ENCODE measurements around the gene STRC.
"Not testable (repeated sequence)": the region's sequence is repeated elsewhere in the genome, so short reads cannot be mapped to it uniquely, and the experiment has no call there.

STRC gene

GRCh38 chr15:43602233-43602632, 16.4 kb downstream of the STRC start:
- H3K4me2 ChIP-seq (ENCODE audit: low read depth, low read length, poor library complexity, severe bottlenecking); H3K27me3 ChIP-seq (ENCODE audit: low read length); H3K36me3 ChIP-seq (ENCODE audit: low read length): not testable (repeated sequence)

DNA sequence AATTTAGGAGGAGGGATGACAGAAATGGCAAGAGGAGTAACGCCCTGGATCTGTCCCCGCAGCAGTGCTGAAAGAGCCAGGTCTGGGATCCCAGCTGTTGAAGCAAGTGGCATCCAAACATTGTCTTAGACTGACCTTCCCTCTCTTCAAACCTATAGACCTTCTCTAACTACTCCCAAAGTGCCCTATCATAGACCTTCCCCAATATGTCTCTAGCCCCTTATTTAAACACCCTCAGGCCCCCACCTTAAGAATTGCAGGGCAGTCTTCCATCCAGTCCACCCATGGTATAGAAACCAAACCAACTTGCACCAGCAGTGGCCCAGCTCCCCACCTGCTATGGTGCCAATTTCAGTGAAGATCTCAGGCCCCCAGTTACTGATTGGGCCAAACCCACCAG, 18.4 kb downstream of the STRC start:
- not testable (repeated sequence) for H3K27ac ChIP-seq (ENCODE audit: low read depth, low read length); H3K27me3 ChIP-seq (ENCODE audit: low read length); H3K36me3 ChIP-seq (ENCODE audit: low read length); H3K9ac ChIP-seq (ENCODE audit: low read length); H3K9me2 ChIP-seq (replicated peaks; ENCODE audit: insufficient read depth, low read length); H3K4me3 ChIP-seq (ENCODE audit: insufficient read depth, low read length, poor library complexity, severe bottlenecking); H4K20me1 ChIP-seq (ENCODE audit: low read depth, low read length); H3K79me2 ChIP-seq (ENCODE audit: insufficient read depth, low read length); H3K9me3 ChIP-seq (ENCODE audit: insufficient read depth, low read length); H3F3A ChIP-seq (ENCODE audit: insufficient read depth); H3K4me2 ChIP-seq (ENCODE audit: low read depth, low read length, poor library complexity, severe bottlenecking); H2AFZ ChIP-seq (ENCODE audit: low read depth, low read length, severe bottlenecking)

More at GRCh38 chr15:43602233-43602632, 16.4 kb downstream of the STRC start:
- not testable (repeated sequence) for H3K9ac ChIP-seq (ENCODE audit: low read length); H4K20me1 ChIP-seq (ENCODE audit: low read depth, low read length); H3K27ac ChIP-seq (ENCODE audit: low read depth, low read length); H3K4me3 ChIP-seq (ENCODE audit: insufficient read depth, low read length, poor library complexity, severe bottlenecking); H3F3A ChIP-seq (ENCODE audit: insufficient read depth); H3K9me2 ChIP-seq (replicated peaks; ENCODE audit: insufficient read depth, low read length); H2AFZ ChIP-seq (ENCODE audit: low read depth, low read length, severe bottlenecking); H3K9me3 ChIP-seq (ENCODE audit: insufficient read depth, low read length); H3K79me2 ChIP-seq (ENCODE audit: insufficient read depth, low read length)

- not testable (repeated sequence) for H3K27ac ChIP-seq (ENCODE audit: low read depth, low read length); H3K9me3 ChIP-seq (ENCODE audit: insufficient read depth, low read length); H2AFZ ChIP-seq (ENCODE audit: low read depth, low read length, severe bottlenecking); H3K27me3 ChIP-seq (ENCODE audit: low read length); H3K36me3 ChIP-seq (ENCODE audit: low read length); H3K9ac ChIP-seq (ENCODE audit: low read length); H3F3A ChIP-seq (ENCODE audit: insufficient read depth); H3K4me3 ChIP-seq (ENCODE audit: insufficient read depth, low read length, poor library complexity, severe bottlenecking); H3K4me2 ChIP-seq (ENCODE audit: low read depth, low read length, poor library complexity, severe bottlenecking); H3K79me2 ChIP-seq (ENCODE audit: insufficient read depth, low read length); H3K9me2 ChIP-seq (replicated peaks; ENCODE audit: insufficient read depth, low read length); H4K20me1 ChIP-seq (ENCODE audit: low read depth, low read length)
Observed at GRCh38 chr15:43599131-43599530, 19.5 kb downstream of the STRC start.

- H3K79me2 ChIP-seq (ENCODE audit: insufficient read depth, low read length); H3K9ac ChIP-seq (ENCODE audit: low read length); H3K27me3 ChIP-seq (ENCODE audit: low read length); H3K4me2 ChIP-seq (ENCODE audit: low read depth, low read length, poor library complexity, severe bottlenecking); H3K9me3 ChIP-seq (ENCODE audit: insufficient read depth, low read length); H4K20me1 ChIP-seq (ENCODE audit: low read depth, low read length); H3K4me3 ChIP-seq (ENCODE audit: insufficient read depth, low read length, poor library complexity, severe bottlenecking); H3F3A ChIP-seq (ENCODE audit: insufficient read depth); H3K9me2 ChIP-seq (replicated peaks; ENCODE audit: insufficient read depth, low read length); H3K27ac ChIP-seq (ENCODE audit: low read depth, low read length); H2AFZ ChIP-seq (ENCODE audit: low read depth, low read length, severe bottlenecking); H3K36me3 ChIP-seq (ENCODE audit: low read length): not testable (repeated sequence)
Observed at GRCh38 chr15:43593328-43594190, 25.0 kb downstream of the STRC start, which contains the start of gene CKMT1B. CKMT1B (plus strand) TSS chr15:43594027; CDS start chr15:43594219, 192 bp downstream.

- not testable (repeated sequence) for H3K27me3 ChIP-seq (ENCODE audit: low read length); H3K4me2 ChIP-seq (ENCODE audit: low read depth, low read length, poor library complexity, severe bottlenecking); H3K9me3 ChIP-seq (ENCODE audit: insufficient read depth, low read length); H3K4me3 ChIP-seq (ENCODE audit: insufficient read depth, low read length, poor library complexity, severe bottlenecking); H3F3A ChIP-seq (ENCODE audit: insufficient read depth); H4K20me1 ChIP-seq (ENCODE audit: low read depth, low read length); H3K9me2 ChIP-seq (replicated peaks; ENCODE audit: insufficient read depth, low read length); H3K79me2 ChIP-seq (ENCODE audit: insufficient read depth, low read length); H3K36me3 ChIP-seq (ENCODE audit: low read length); H3K9ac ChIP-seq (ENCODE audit: low read length); H3K27ac ChIP-seq (ENCODE audit: low read depth, low read length); H2AFZ ChIP-seq (ENCODE audit: low read depth, low read length, severe bottlenecking)
Observed at GRCh38 chr15:43592841-43593240, 25.8 kb downstream of the STRC start.

DNA sequence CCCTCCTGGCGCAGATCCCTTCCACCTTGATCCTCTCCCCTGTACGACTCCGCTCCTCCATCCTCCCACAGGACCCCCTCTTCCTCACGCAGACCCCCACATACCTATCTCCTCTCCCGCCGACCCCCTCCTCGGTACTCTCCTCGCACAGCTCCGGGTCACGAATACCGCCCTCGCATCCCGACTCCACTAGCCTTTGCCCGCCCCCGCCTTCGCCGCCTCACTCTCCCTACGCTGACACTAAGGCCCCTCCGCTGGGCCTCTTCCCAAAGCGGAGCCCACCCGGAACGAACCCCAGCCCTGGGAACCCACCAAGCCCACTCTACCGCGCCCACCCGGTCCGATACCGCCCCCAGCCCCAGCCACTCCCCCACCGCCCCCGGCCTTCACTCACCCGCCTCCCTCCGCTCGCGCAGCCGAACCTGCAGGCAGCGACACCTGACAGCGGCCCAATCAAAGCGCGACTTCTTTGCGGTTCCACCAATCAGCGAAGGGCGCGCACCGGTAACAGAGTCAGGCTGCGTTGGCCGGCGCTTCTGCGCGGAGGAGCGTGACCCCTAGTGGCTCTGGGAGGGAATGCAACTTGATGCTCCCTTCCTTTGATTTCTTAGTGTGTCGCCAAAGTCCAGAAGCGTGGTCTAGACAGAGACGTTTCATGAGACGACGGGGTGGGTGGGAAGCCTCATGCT, 28.7 kb downstream of the STRC start, which contains the start of gene PPIP5K1:
PPIP5K1 (minus strand) TSS at position 431 of the 689 bp plus-strand sequence. CDS start 5,704 bp downstream, outside the sequence.
- H3K27me3 ChIP-seq (ENCODE audit: low read length); H3K27ac ChIP-seq (ENCODE audit: low read depth, low read length); H3F3A ChIP-seq (ENCODE audit: insufficient read depth); H3K9me3 ChIP-seq (ENCODE audit: insufficient read depth, low read length); H3K36me3 ChIP-seq (ENCODE audit: low read length); H3K79me2 ChIP-seq (ENCODE audit: insufficient read depth, low read length); H3K9ac ChIP-seq (ENCODE audit: low read length); H2AFZ ChIP-seq (ENCODE audit: low read depth, low read length, severe bottlenecking); H4K20me1 ChIP-seq (ENCODE audit: low read depth, low read length); H3K4me3 ChIP-seq (ENCODE audit: insufficient read depth, low read length, poor library complexity, severe bottlenecking); H3K4me2 ChIP-seq (ENCODE audit: low read depth, low read length, poor library complexity, severe bottlenecking); H3K9me2 ChIP-seq (replicated peaks; ENCODE audit: insufficient read depth, low read length): not testable (repeated sequence)

DNA sequence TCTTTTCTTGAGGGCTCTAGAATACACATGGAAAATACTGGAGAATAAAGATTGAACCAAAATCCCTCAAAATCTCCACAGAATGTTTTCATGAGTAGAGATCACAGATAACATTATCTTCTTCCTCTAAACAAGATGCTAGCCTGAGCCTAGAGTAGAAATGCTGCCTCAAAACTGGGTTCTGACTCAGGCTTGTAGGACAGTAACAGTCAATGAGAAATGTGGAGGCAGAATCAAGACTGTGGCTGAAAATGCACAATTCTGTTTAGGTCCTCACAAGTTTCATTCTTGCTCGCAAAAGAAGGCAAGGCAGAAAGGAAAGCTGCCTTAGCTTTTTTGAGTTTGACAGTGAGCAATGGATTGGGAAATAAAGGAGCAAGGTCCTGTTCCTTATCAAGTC, 44.0 kb downstream of the STRC start:
- H3K79me2 ChIP-seq (ENCODE audit: insufficient read depth, low read length); H2AFZ ChIP-seq (ENCODE audit: low read depth, low read length, severe bottlenecking); H3K4me2 ChIP-seq (ENCODE audit: low read depth, low read length, poor library complexity, severe bottlenecking); H3K9me2 ChIP-seq (replicated peaks; ENCODE audit: insufficient read depth, low read length); H4K20me1 ChIP-seq (ENCODE audit: low read depth, low read length); H3K4me3 ChIP-seq (ENCODE audit: insufficient read depth, low read length, poor library complexity, severe bottlenecking); H3K27ac ChIP-seq (ENCODE audit: low read depth, low read length); H3F3A ChIP-seq (ENCODE audit: insufficient read depth); H3K9ac ChIP-seq (ENCODE audit: low read length); H3K36me3 ChIP-seq (ENCODE audit: low read length); H3K9me3 ChIP-seq (ENCODE audit: insufficient read depth, low read length); H3K27me3 ChIP-seq (ENCODE audit: low read length): not testable (repeated sequence)

- H3K36me3 ChIP-seq (ENCODE audit: low read length) = not testable (repeated sequence)
Observed at GRCh38 chr15:43566615-43567014, 52.0 kb downstream of the STRC start.

More at GRCh38 chr15:43566615-43567014, 52.0 kb downstream of the STRC start:
- not testable (repeated sequence) for H3K9me3 ChIP-seq (ENCODE audit: insufficient read depth, low read length); H3K79me2 ChIP-seq (ENCODE audit: insufficient read depth, low read length); H3K9ac ChIP-seq (ENCODE audit: low read length); H3F3A ChIP-seq (ENCODE audit: insufficient read depth); H2AFZ ChIP-seq (ENCODE audit: low read depth, low read length, severe bottlenecking); H3K27ac ChIP-seq (ENCODE audit: low read depth, low read length); H3K9me2 ChIP-seq (replicated peaks; ENCODE audit: insufficient read depth, low read length); H3K27me3 ChIP-seq (ENCODE audit: low read length); H3K4me3 ChIP-seq (ENCODE audit: insufficient read depth, low read length, poor library complexity, severe bottlenecking); H3K4me2 ChIP-seq (ENCODE audit: low read depth, low read length, poor library complexity, severe bottlenecking); H4K20me1 ChIP-seq (ENCODE audit: low read depth, low read length)
